ENCODE results near the gene MFSD6.

DNA sequence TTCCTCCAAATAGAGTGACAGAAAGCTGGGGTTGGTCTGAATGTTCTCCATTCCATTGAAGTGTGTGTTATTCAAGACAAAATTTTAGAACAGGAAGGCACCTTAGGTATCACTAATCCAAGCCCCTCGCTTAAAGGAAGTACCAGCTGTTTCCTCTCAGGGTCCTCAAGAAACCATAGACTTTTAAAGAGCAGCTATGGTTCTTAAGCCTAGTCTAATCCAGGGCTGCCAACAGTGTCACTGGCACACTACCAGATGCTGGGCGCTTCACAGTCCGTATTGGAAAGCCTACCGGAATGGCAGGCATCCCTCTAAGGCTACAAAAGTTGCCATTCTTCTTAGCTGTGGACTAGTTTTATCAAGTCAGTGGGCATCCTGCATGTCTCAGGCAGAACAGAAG lies 124.4 kb downstream of the MFSD6 start:
- TF ChIP-seq, protein P1, sequence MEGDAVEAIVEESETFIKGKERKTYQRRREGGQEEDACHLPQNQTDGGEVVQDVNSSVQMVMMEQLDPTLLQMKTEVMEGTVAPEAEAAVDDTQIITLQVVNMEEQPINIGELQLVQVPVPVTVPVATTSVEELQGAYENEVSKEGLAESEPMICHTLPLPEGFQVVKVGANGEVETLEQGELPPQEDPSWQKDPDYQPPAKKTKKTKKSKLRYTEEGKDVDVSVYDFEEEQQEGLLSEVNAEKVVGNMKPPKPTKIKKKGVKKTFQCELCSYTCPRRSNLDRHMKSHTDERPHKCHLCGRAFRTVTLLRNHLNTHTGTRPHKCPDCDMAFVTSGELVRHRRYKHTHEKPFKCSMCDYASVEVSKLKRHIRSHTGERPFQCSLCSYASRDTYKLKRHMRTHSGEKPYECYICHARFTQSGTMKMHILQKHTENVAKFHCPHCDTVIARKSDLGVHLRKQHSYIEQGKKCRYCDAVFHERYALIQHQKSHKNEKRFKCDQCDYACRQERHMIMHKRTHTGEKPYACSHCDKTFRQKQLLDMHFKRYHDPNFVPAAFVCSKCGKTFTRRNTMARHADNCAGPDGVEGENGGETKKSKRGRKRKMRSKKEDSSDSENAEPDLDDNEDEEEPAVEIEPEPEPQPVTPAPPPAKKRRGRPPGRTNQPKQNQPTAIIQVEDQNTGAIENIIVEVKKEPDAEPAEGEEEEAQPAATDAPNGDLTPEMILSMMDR (conservative IDR thresholded peaks at IDR 0.05; ENCODE audit: low read depth, low read length), result no peak
- no peak for TF ChIP-seq EZH2 (IDR thresholded peaks at IDR 0.05; ENCODE audit: low read length, unreplicated experiment)

Data from PC-3 (cell line).